HG03064 (cell line): Measurements from ENCODE around the gene TTC23.

Experiments
- ATAC-seq: cut with Tn5 transposase; IDR thresholded peaks from one replicate; pipeline ENCODE4 v1.9.1; 2021; ENCODE audit warnings: low read depth; ENCODE audit not compliant: unreplicated experiment

The TTC23 gene

GRCh38 chr15:99140590-99140989 is 108.8 kb downstream of the TTC23 start:
- no peak for ATAC-seq

GRCh38 chr15:99139276-99139675 is 110.1 kb downstream of the TTC23 start:
- no peak for ATAC-seq

- no peak for ATAC-seq
Observed at GRCh38 chr15:99138491-99138982, 110.8 kb downstream of the TTC23 start.

- ATAC-seq, result no peak
Observed at GRCh38 chr15:99137877-99138276, 111.5 kb downstream of the TTC23 start.

GRCh38 chr15:99137111-99137546 is 112.3 kb downstream of the TTC23 start:
- ATAC-seq, result no peak

- peak; percentile 75 for ATAC-seq
Observed at GRCh38 chr15:99135194-99135593, 114.2 kb downstream of the TTC23 start.

- ATAC-seq, result no peak
Observed at GRCh38 chr15:99134317-99134821, 115.0 kb downstream of the TTC23 start.

DNA sequence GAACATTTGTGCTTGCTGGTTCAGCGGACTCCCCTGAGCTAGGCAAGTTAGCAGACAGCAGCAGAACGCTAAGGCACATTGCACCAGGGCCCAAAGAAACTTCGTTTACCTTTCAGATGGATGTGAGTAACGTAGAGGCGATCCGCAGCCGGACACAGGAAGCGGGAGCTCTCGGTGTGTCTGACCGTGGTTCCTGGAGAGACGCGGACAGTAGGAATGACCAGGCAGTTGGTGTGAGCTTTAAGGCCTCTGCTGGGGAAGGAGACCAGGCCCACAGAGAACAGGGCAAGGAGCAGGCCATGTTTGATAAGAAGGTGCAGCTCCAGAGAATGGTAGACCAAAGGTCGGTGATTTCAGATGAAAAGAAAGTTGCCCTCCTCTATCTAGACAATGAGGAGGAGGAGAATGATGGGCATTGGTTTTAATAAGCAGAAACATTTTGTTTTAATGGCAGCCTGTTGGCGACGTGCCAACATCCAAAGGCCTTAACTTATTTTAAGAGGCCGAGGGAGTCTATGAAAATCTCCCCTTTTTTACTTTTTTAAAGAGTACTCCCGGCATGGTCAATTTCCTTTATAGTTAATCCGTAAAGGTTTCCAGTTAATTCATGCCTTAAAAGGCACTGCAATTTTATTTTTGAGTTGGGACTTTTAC is 116.6 kb downstream of the TTC23 start:
- ATAC-seq, result no peak

DNA sequence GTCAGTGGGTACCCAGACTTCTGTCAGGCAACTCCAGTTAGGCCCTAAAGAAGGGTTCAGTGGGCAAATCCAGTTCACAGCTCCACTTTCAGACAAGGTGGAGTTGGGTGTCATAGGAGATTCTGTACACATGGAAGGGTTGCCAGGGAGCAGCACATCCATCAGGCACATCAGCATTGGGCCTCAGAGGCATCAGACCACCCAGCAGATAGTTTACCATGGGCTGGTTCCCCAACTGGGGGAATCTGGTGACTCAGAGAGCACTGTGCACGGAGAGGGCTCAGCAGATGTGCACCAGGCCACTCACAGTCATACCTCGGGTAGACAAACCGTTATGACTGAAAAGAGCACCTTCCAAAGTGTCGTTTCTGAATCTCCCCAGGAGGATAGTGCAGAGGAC is 117.3 kb downstream of the TTC23 start:
- ATAC-seq, result no peak

DNA sequence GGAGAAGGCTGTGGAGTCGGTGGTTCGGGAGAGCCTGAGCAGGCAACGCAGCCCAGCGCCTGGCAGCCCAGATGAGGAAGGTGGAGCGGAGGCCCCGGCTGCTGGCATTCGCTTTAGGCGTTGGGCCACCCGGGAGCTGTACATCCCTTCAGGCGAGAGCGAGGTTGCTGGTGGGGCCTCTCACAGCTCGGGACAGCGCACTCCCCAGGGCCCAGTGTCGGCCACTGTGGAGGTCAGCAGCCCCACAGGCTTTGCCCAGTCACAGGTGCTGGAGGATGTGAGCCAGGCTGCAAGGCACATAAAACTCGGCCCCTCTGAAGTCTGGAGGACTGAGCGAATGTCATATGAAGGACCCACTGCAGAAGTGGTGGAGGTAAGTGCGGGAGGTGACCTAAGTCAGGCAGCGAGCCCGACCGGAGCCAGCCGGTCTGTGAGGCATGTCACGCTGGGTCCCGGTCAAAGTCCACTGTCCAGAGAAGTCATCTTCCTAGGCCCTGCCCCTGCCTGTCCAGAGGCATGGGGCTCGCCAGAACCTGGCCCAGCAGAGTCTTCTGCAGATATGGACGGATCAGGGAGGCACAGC is 117.8 kb downstream of the TTC23 start:
- ATAC-seq, result no peak

- ATAC-seq, result no peak
Observed at GRCh38 chr15:99130765-99131440, 118.5 kb downstream of the TTC23 start.

DNA sequence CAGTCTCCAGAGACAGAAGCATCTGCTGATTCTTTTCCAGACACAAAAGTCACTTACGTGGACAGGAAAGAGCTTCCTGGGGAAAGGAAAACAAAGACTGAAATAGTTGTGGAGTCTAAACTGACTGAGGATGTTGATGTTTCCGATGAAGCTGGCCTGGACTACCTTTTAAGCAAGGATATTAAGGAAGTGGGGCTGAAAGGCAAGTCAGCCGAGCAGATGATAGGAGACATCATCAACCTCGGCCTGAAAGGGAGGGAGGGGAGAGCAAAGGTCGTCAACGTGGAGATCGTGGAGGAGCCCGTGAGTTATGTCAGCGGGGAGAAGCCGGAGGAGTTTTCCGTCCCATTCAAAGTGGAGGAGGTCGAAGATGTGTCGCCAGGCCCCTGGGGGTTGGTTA is 119.1 kb downstream of the TTC23 start:
- no peak for ATAC-seq

DNA sequence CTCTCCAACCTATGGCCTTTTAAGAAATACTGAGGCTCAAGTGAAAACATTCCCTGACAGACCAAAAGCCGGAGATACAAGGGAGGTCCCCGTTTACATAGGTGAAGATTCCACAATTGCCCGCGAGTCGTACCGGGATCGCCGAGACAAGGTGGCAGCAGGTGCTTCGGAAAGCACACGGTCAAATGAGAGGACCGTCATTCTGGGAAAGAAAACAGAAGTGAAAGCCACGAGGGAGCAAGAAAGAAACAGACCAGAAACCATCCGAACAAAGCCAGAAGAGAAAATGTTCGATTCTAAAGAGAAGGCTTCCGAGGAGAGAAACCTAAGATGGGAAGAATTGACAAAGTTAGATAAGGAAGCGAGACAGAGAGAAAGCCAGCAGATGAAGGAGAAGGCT is 119.7 kb downstream of the TTC23 start:
- ATAC-seq, result no peak

GRCh38 chr15:99128411-99128810 is 121.0 kb downstream of the TTC23 start:
- ATAC-seq, result no peak

DNA sequence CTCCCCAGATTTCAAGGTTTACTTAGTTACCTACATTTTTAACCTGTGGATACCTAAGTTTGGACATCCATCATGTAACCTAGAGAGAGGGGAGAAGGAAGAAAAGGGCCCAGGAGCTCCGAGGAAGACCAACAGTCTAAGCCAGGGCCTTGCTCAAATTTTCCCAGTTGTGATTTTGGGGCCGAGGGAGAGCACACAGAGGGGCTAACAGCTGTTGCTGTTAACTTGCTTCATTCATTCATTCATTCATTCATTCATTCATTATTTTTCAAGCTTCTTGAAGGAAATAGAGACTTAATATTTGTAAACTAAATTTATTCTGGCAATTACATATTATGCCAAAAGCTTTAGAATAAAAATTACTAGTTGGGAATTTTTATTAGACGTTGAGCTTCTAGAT is 121.6 kb downstream of the TTC23 start:
- ATAC-seq, result no peak

GRCh38 chr15:99126930-99127329 is 122.5 kb downstream of the TTC23 start:
- ATAC-seq, result no peak

GRCh38 chr15:99126131-99126588 is 123.2 kb downstream of the TTC23 start:
- ATAC-seq, result no peak

- ATAC-seq, result no peak
Observed at GRCh38 chr15:99125061-99125891, 124.1 kb downstream of the TTC23 start.

DNA sequence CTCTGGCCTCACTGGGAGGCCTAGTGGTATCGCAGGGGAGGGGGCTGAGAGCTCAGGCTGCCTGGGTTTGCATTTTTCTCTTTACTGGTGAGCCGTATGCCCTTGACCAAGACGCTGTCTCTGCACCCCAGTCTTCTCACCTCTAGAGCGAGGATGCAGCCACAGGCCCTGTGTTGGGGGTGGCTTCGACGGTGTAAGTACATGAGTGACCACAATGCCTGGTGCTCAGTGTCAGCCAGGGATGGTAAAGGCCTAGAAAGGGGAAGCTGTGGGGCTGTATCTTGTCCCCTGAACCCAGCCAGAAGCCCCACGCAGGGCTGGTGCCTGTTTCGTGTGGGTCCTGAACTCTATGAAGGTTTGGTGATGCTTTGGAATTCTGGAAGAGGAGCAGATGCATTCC is 124.7 kb downstream of the TTC23 start:
- ATAC-seq, result no peak

DNA sequence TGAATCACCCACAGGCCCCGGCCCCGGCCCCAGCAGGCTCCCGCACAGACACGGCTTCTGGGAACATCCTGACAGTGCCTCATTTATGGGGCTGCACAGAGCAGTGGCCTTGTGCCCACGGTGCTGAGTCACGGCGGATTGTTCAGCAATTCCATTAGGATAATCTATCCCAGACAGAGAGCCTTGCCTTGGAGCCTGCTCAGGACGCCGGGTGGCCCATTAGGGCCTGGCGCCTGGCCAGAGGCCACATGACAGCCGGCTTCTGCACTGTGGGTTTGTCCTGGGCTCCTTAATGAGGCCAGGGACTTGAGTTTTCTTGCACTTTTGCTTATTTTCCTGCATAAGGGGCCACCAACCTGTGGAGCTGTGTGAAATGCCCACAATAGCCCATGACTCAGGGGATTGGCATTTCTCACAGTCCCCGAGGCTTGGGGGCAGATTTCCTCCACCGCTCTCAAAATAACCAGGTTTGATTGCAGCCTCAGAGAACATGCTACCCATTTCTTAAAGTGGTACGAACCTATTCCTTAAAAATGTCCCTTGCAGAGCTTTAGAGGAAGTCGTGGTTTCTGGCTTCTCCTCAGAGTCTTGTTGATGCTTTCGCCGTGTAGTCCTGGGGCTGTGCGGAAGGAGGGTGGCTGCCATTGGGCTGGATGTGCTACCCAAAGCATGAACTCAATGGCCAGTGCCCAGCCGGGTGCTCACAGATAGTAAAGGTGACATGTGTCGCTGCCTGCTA is 125.5 kb downstream of the TTC23 start:
- ATAC-seq, result no peak
